Measurements from ENCODE around the gene TCF7L1.
"Not testable (repeated sequence)": the region's sequence is repeated elsewhere in the genome, so short reads cannot be mapped to it uniquely, and the experiment has no call there.

TCF7L1 gene

DNA sequence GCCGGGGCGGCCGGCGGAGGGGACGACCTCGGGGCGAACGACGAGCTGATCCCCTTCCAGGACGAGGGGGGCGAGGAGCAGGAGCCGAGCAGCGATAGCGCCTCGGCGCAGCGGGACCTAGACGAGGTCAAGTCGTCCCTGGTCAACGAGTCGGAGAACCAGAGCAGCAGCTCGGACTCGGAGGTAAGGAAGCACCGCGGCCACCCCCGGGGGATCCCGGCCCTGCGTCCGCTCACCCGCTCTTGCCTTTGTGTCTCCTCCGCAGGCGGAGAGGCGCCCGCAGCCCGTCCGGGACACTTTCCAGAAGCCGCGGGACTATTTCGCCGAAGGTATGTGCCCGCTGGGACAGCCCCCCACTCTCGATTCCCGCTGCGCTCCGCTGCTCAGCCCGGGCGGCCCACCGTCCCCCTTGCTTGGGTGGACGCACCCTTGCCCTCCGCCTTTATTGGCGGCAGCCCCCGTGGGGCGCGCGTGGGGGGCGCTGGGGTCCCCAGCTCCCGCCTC is 611 bp downstream of the TCF7L1 start:
- peak; percentile 77 for DNase-seq (ENCODE audit: low spot score)

DNA sequence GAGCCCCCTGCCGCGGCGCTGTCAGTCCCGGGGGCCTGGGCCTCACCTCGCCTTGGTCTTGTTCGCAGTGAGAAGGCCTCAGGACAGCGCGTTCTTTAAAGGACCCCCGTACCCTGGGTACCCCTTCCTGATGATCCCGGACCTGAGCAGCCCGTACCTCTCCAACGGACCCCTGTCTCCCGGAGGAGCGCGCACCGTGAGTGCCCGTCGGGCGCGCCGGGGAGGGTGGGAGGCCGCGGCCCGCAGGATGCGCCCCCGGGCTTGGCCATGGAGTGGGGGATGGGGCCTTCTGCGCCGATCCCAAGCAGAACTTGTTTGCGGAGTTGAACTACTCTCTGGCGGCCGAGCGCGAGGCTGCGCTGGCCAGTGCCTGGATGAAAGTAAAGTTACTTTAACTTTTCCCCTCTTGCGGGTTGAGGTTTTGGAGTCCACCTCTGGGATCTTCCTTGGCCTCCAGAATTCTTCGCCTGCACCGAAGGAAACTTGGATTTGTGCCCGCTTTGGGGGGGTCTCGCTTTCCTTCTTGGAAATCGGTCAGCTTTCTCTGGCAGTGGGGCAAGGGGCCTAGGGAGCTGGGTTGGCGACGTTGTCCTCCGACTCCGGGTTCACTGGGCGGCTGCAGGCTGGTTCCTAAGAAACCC is 1.2 kb downstream of the TCF7L1 start:
- DNase-seq (ENCODE audit: low spot score) = peak; percentile 65

DNA sequence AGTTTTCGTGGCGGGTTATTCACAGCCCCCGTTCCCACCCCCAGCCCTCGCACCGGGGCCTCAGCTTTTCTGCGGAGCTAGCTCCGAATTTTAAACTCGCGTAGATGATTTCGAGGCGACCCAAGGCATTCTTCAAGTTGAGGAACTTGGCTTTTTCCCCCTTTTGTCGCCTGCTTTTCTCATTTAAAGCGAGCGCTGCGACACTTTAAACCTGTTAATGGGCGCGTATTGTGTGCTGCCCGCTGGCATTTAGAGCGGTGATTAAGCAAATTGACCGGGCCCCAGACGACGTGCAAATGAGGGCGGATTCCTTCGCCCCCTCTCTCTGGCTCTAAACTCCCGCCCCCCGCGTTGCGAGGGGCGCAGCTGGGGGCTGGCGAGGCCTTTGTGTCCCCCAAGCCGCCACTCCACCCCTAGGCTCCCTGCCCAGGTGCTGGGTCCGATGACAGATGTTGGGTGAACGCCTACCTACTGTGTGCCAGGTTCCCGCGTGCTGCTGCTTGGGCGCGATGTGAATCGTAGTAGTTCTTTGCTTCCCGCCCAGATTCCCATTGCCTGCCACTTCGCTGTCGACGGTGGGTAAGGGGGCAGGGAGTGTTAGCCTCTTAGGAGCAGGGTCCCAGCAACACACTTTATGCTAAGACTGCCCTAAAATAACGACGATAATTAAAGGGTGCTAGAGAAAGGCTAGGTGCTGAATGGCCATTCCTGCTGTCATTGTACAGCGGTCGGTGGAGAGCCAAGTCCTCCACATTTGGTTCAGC is 1.9 kb downstream of the TCF7L1 start:
- no peak for DNase-seq (ENCODE audit: low spot score)

DNA sequence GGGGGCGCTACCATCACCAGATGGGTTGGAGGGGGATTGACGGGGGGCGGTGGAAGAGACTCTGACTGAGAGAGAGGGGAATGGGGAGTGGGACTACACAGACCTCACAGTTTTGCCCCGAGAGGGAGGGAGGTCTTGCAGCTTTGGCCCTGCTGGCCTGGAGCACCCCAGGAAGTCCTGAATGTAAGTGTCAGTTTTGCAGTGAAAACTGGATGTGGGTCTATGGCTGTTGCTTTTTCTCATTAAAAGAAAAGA is 2.4 kb downstream of the TCF7L1 start:
- DNase-seq (ENCODE audit: low spot score) = no peak

DNA sequence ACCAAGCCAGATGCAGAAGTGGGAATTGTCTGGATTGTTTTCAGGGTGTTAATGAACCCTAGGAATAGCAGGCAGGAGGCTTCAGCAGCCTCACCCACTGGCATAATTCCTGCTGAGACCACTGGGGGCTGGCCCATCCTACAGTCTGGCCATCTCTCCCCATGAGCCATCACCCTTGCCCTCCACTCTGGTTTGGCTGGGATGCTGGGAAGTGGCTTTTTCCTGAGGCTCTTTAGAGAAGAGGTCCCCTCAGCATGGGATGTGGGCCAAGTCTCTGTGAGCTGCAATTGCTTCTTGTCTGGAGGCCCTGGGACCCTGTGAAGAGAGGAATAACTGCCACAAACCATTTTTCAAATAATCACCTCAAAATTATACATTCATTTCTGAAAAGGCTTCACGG is 4.0 kb downstream of the TCF7L1 start:
- no peak for DNase-seq (ENCODE audit: low spot score)

DNA sequence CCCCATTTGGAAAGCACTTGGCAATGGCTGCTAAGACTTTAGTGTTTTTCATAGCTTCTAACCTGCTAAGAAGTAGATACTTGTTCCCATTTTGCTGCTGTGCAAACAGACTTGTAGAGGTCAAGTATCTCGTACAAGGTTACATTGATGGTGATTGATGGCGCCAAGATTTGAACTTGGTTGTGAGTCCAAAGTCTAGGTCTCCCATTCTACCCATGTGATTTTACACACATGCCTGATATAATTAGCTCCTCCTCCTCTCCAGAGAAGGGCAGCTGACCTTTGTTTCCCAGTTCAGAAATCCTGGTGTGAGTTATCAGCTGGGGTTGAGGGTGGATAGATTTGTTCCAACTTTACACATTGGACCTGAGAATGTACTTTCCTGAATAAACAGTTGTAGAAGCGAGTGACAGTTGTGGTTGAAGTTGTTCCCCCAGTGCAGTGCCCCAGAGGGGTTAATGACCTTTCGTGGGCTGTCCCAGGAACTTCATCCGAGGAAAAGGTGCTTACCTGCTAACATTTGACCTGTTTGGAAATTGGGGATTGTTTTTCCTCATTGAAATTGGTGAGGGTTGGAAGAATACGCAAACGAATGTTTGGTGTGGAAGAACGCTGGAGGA is 10.4 kb downstream of the TCF7L1 start:
- no peak for DNase-seq (ENCODE audit: low spot score)

DNA sequence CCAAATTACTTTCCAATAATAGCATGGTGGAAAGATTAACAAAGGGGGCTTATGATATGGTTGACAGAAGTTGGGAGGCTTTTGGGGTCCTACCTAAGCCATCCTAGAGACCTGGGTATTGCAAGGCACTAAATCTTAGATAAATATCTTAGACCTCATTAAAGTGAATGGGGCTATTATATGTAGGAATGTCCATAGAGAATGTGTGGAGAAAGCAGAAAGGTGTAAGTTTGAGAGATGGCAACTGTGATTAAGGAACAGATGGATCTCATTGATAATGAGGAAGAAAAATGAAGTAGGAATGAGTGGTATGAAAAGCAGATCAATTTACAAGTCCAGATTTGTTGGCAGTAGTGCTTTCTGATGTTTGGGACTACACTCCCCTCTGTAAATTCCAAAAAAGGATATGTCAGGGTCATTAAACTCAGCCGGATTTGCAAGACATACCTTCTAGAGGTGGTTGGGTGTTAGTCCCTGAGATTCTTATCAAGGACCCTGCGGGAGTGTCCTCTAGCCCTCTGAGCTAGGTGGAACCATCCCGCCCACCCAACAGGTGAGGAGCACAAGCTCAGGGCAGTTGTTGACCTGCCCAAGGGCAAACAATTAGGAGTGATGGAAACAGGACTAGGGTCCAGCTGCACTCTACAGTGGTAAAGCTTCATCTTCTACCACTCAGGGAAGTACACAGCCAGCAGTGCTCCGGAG is 12.1 kb downstream of the TCF7L1 start:
- DNase-seq (ENCODE audit: low spot score) = no peak

DNA sequence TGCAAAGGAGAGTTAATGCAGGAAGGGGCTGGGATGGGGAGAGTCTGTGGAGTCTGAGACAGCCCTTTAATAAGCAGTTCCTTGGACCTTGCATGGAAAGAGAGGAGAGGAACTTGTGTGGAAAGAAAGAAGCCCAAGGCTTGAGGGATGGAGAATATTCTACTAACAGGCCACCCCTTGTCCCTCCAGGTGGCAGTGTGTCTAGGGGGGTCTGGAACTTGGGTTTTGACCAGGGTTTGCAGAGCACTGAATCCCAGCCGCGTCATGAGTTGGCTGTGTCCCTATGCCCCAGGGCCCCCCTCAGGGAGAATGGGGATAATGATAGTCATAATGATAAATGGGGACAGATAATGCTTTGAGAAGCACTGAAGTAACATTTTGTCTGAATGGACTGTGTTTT is 15.0 kb downstream of the TCF7L1 start:
- no peak for DNase-seq (ENCODE audit: low spot score)

DNA sequence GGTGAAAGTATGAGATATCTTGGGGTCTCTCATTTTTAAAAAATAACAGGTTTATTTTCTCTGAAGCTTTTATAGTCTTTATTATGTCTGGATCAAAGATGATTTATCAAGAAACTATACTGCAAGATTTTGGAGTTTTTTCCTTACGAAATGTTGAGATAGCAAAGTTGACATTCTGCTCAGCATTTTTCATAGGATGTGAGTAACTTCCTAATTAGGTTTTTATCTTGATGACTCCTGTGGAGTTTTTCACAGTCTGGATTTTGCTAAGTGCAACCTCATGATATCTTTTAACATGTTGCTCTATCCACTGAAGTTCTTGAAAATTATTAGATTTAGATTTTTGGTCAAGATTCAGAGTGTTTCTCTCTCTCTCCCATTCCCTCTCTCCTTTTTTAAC is 17.8 kb downstream of the TCF7L1 start:
- DNase-seq (ENCODE audit: low spot score) = no peak

DNA sequence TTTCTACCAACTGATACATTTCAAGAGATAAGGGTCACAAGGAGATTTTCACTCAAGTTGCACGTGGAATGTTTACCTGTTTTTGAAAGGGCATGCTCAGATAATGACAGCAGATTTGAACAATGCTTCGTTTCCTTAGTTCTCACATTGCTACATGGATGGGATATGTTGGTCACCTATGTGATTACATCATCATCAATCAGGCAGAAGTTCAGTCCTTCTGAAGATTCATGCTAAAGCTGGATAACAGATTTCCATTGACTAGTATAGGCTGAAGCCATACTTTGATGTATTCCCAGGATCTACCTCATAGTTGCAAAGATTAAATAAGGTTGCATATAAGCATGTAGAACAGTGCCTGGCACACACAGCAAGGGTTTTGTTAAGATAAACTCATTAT is 19.7 kb downstream of the TCF7L1 start:
- no peak for DNase-seq (ENCODE audit: low spot score)

DNA sequence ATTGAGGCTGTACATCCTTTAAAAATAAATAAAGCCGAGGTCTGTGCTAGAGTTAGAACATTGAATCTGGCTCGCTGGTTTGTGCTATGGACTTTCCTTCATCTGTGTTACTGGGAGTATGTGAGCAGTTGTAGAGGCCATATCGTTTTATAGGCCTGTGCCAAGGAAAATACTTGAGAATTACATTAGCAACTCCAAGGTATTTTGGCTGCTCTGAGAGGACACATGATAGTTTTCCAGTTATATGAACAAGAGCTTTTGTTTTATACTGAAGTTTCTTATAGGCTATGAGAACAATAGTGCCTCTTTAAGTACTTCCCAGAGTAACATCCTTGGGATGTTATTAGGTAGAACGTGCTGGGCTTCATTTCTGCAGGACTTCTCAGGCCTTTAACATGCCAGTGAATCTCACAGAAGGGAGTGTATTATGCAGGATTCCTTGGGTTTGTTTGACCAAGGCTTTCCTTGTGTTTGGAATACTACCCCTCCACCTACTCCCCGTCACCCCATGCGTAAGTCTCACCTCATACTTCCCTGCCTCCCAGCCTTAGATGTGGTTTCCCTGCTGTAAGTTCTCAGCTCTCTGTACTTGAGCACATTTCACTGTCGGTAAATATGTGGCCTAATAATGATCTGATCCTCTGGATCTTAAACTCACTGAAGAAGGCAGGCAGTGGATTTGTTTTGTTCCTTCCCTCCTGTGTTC is 21.0 kb downstream of the TCF7L1 start:
- DNase-seq (ENCODE audit: low spot score) = no peak

DNA sequence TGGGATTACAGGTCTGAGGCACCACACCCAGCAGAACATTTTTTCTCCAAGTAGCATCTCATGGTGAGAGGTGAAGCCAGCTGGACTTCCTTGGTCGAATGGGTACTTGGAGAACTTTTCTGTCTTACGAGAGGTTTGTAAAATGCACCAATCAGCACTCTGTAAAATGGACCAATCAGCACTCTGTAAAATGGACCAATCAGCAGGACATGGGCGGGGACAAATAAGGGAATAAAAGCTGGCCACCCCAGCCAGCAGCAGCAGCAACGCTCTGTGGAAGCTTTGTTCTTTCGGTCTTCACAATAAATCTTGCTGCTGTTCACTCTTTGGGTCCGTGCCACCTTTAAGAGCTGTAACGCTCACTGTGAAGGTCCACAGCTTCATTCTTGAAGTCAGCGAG is 21.9 kb downstream of the TCF7L1 start:
- DNase-seq (ENCODE audit: low spot score) = not testable (repeated sequence)

DNA sequence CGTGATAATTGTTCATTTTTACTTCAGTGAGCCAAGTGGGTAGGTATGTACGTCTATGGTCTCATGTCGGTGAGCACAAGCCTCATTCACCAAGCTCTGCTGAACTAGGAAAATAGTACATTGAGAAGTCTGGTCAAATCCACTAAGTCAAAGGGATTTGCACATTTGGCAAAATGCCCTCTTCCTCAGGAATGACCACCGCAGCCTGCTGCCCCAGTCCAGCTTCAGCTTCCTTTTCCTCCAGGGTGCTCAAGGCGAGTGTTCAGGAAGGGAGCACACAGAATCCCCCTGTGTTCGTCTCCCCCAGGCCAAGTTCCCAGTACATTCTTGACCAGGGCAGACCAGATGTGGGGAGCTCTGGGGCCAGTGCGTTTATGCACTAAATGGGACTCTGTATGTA is 23.0 kb downstream of the TCF7L1 start:
- DNase-seq (ENCODE audit: low spot score) = no peak

DNA sequence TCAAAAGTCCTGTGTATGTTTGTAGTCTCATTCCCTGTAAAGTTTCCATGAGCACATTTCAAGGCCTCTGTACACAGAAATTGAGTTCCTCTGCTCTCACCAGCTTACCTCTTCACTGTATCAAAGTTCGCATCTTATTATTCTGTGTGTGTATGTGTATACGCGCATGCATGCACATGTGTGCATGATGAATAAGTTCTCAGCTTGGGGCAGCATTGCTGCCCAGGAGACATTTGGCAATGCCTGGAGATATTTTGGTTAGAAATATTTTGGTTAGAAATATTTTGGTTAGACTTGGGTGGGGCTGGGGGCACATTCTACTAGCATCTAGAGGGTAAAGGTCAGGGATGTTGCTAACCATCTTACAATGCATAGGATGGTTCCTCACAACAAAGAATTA is 23.4 kb downstream of the TCF7L1 start:
- no peak for DNase-seq (ENCODE audit: low spot score)

DNA sequence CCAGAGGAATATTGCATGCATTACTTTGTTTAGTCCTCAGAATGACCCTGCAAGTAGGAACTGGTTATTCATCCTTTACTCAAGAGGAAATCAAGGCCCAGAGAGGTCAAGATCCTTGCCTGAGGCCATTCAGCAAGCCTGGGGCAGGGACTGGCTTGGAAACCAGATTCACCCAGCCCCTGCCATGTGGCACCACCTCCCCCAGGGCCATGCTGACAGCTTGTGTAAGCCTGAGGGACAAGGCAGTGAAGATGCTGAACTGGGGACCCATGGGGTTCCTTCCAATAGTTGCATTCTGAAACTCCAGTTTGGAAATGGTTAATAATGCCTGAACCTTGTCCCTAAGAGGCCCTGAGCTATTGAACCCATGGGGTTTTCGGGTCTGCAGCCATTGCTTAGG is 24.2 kb downstream of the TCF7L1 start:
- no peak for DNase-seq (ENCODE audit: low spot score)

DNA sequence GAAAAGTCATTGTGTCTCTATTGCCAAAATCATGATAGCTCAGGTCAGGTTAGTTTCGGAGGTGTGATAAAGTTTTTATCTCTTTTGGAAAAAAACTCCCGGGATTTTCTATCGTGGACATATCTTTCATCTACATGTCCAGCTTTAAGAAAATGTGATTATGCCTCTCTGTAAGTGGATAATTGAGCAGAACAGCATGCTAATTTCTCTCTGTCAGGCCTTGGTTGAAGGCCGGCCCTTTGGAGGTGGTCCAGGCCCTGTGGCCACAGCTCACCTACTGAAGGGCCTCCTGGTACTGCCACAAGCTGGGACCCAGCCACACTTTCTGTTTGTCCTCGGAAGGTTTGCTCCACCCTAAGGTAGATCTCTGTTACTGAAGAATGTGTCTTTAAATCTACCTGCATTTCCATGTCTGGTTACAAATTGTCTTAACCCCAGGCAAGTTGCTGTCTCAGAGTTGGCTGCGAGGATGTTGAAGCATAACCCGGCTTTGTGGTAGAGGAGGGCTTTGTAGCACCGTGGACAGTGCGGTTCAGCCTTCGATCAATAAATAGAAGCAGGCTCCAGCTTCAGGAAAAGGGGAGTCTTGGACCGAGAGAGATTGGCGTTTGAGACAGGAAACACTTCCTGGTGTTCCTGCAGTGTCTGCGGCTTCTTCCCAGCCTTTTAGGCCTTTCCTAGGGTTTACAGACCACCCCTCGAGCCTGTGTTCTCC is 25.5 kb downstream of the TCF7L1 start:
- no peak for DNase-seq (ENCODE audit: low spot score)

DNA sequence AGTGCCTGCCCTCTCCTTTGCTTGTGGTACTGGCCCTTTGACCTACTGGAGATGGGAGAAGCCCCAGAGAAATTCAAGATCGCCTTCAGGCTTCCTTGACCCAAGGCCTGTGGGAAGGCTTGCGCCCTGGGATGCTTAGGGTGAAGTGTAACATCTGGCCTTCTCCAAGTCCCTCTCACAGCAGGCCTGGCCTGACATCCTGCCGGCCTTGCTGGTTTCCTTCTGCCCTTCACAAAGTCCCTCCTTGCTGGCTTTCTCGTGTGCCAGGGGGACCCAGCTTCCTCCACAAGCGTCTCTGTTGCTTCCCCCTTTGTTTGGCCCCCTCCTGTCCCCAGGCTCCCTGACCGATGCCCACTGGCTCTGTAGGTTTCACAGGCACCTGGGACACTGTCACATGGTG is 26.4 kb downstream of the TCF7L1 start:
- no peak for DNase-seq (ENCODE audit: low spot score)

DNA sequence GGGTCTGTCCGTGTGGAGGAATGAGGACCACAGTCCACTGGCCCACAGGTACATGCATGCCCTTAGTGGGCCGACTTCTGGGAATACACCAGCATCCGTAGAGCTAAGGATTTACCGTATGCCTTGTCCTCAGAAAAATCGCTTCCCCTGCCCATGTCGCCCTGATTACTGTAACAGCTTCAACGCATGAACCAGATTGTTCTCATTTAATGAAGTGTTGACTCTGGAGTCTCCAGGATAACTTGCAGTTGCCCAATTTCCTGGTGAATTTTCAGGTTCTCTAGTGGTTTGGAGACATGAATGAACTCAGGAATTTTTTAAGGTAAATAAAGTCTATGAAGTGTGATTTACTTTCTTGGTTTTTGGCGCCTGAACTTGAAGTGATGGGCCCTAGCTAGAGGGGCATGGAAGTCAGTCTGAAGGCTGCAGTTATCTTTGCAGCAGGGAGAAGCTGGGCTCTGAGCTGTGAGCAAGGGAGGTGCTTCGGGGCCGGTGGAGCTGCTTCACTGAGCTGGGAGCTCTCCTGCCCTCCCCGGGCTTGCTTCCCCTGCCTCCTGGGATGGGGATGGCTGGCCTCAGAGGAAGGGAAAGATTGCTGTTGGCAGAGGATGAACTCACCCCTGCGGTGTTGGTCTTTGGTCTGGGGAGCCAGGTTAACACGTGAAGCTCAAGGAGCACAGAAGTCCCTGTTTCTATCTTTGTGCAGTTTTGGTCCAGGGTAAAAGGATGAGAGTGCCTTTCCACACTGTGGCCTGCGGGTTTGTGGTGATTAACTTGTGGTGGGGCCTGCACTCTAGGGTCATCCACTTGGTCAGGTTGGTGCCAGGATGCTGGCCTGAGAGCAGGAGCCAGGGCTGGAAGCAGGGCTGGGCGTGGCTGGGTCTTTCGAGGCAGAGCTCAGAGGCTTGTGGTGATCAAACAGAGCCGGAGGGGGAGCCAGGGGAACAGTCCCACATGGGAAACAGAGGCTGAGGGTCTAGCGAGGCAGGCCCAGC is 28.1 kb downstream of the TCF7L1 start:
- DNase-seq (ENCODE audit: low spot score) = peak; percentile 80

DNA sequence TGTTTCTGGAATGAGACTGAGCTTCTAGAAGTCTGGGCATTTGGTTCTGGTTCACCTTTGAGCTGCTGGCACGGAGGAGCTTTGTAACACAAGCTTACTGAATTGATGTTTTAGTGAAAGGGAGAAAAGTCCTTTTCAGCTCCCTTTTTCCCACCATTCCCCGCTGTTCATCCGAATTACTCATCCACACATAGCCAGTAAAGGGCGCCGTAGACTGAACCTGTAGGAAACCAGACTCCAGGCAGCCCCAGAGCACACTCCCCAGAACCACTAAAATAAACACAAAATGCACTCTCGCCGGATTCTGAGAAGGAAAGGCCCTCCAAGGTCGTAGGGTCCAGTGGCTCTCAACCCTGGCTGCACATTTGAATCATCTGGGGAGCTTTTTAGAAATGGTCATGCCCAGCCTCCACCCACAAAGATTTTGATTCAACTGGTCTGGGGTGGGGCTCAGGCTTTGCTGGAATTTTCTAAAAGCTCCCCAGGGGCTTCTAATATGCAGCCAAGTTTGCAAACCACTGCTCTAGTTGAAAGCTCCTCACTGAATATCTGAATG is 29.6 kb downstream of the TCF7L1 start:
- DNase-seq (ENCODE audit: low spot score) = peak; percentile 43

DNA sequence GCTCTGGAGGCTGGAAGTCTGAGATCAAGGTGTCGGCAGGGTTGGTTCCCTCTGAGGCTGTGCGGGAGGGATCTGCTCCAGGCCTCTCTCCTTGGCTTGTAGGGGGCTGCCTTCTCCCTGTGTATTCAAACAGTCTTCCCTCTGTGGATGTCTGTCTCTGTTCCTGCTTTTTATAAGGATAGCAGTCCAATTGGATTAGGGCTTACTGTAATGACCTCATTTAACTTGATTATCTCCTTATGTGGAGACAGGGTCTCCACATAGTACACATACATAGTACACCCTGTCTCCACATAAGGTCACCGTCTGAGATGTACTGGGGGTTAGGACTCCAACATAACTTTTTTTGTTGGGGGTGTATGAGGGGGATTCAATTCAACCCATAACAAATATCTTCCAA is 30.5 kb downstream of the TCF7L1 start:
- DNase-seq (ENCODE audit: low spot score) = no peak
